Urothelium cell line (cell line): Measurements from ENCODE around the gene FAT3.

Experiments
- DNase-seq: peaks from one replicate; pipeline ENCODE4 v3.0.0; 2011; ENCODE audit warnings: low spot score, mixed read lengths
- FAIRE-seq: peaks from 2 replicates; lab custom pipeline; 2011; peaks lifted over from hg19 to GRCh38; lab: Jason Lieb, UNC

The FAT3 gene

GRCh38 chr11:92224407-92225124 is at the start of gene FAT3:
Gene FAT3, plus strand, starts transcription at chr11:92224818. Its CDS starts 127,295 bp downstream, at chr11:92352113.
- FAIRE-seq, result no peak
- peak; percentile 56 for DNase-seq

DNA sequence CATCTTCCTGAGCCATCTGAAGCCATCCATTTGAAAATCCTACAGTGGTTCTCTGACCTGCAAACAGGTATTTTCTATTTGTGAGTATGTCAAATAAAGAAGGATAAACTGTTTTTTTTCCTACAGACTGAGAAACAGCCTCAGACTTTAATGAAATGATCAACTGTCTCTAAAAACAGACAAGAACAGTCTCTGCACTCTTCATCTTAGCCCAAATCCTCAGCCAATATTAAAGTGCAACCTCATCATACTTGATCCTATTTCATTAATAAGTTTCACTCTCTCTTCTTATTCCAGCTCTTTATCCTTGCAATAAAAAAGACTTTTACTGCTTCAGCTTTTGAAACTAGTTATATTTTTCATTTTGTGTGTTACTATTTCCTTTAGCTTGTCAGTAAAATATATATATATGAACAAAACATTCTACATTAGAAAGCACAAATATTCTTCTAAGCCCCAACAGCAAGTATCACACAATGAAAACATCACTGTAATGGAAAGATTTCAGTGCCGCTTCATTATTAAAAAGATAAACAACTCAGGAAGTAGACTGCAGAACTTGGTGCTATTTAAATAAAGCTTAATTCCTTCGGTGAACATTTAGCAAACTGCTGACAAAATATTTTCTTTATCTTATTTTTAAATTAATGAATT is 45.5 kb upstream of the FAT3 start:
- FAIRE-seq (no peak), DNase-seq (no peak)

DNA sequence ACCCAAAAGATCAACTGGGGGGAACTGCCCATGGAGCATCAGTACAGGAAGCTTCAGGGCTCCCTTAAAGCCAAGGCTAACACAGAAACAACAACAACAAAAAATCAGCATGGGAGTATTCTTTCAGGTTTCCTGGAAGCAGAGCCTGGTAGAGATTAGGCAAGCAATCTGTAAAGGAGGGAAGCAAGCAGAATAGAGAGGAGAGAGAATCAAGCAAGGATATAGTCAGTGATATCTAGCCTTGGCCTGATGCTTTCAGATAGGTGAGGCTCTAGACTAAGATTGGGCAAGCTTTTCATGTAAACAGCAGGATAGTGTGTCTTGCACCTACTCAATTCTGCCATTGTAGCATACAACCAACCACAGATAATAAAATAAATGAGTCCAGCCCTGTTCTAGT is 44.4 kb upstream of the FAT3 start:
- no peak for FAIRE-seq

GRCh38 chr11:92180664-92181251 is 43.9 kb upstream of the FAT3 start:
- DNase-seq (no peak), FAIRE-seq (no peak)

More for the DNA sequence above, 44.4 kb upstream of the FAT3 start:
- no peak for DNase-seq

DNA sequence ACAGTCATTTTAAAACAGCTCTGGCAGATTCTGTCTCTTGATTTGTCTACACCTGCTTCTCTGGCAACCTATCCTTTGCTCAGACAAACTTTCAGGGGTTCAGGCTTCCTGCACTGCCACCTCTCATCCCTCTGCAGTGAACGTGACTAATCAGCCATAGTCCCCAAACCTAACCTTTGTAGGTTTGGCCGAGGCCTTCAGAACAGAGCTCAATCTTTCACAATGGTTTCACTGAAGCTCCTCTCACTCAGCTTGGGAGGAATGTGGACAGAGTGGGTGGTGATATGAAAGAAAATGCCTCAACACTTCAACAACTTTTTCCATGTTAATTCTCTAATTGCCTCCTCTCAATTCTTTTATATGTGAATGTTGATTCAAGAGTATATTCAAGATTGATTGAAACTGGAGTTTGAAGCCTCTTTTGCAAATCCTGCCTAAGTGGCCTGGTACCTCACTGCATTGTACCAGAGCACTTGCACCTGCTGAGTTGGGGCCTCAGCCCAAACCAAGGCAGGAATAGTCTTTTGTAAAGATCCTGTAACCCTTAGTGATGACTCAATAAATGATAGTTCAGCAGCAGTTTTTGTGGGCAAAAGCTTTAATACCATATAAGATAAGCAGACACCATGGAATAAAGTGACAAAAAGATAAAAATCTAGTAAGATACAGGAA is 33.9 kb upstream of the FAT3 start:
- no peak for FAIRE-seq
- DNase-seq, result no peak

DNA sequence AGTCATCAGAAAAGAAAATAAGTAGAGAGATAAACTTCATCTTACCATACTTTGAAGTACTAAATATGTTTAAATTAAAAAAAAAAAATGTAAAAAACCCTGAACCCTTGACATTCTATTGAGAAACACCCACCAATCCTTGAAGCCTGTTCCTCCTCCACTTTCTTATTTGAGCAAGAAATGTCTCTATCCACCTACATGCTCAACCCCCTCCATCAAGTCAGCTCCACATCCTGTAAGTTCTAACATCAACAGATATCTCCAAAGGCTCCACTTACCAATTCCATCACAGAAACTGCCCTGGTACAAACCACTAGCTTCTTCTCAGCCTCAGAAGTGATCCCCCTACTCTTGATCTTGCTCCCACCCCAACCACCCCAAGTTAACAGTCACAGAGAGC is 32.5 kb upstream of the FAT3 start:
- FAIRE-seq, result no peak
- no peak for DNase-seq

GRCh38 chr11:92198268-92198667 is 26.4 kb upstream of the FAT3 start:
- DNase-seq, result no peak
- no peak for FAIRE-seq

GRCh38 chr11:92199991-92200390 is 24.6 kb upstream of the FAT3 start:
- FAIRE-seq, result no peak
- DNase-seq, result no peak

DNA sequence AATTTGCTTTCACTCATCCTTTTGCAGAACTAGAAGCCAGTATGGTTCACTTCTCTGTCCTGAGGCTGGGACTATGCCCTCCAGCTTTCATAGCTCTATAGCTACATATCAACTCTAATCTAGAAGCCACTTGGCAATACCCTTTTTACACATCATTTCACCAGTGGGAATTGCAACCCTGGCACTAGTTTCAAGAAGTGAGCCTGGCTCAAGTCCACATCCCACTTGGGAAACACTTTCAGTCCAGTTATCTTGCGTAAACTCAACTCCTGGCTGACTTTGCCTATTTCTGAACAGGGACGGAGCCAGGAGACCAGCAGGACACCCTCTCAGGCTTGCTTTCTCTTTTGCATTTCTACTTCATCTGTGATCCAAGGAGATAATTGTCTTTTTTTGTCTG is 19.9 kb upstream of the FAT3 start:
- DNase-seq (no peak), FAIRE-seq (no peak)

DNA sequence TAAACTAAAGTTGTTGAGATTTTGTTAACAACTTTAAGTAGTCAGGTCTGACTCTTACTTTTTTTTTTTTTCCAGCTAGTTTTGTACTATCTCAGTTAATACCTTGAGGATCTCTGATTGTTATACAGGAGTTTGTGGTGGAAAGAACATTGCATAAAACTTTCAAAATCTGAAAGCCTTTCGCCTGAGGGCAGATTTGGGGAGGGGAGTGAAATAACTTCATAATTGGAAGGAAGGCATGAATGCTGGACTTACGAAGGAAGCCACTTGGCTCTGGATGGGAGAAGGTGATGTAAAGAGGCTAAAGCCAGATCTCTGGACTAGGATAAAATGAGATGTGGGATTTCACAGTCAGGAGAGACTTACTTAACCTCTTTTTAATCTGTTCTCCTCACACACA is 18.2 kb upstream of the FAT3 start:
- DNase-seq (no peak), FAIRE-seq (no peak)

DNA sequence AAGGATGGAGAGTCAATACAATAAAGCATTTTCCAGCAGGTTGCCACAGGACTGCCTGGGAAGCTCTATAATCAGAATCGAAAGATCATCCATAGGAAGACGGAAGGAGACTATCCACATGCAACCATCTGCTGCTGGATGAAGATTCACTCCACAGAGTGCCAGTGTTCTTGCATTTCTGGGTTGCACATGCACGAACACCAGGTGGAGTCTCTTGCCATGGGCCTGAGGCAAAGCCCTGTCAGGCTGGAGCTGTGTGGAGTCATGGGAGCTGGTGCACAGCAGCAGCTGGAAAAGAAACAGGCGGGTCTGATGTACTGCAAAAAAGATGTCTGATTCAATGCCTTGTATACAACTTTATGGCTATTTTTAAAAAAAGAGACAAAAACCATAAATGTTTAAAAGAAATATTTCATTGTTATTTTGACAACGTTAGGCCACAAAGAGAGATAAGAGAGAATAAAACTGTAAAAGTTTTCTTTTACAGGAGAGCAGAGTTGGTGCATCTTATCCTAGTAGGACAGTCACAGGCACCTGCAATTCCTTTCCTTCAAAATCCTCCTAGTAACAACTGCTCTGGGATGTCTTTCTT is 12.9 kb upstream of the FAT3 start:
- FAIRE-seq (no peak), DNase-seq (no peak)

- no peak for FAIRE-seq
These were observed 12.1 kb upstream of the FAT3 start for GRCh38 chr11:92212530-92212929.

GRCh38 chr11:92216789-92217188 is 7.8 kb upstream of the FAT3 start:
- DNase-seq, result no peak
- FAIRE-seq, result no peak

More at GRCh38 chr11:92212530-92212929, 12.1 kb upstream of the FAT3 start:
- DNase-seq, result no peak

DNA sequence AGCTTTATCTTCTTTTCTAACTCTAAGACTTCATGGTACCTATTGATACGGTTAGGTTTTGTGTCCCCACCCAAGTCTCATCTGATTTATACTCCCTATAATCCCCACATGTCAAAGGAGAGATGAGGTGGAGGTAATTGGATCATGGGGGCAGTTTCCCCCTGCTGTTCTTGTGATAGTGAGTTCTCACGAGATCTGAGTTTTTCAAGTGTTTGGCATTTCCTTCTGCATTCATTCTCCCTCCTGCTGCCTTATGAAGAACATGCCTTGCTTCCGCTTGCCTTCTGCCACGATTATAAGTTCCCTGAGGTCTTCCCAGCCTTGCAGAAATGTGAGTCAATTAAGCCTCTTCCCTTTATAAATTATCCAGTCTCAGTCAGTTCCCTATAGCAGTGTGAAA is 5.1 kb upstream of the FAT3 start:
- FAIRE-seq (no peak), DNase-seq (no peak)

GRCh38 chr11:92222701-92223100 is 1.9 kb upstream of the FAT3 start:
- FAIRE-seq, result no peak
- DNase-seq, result no peak

- DNase-seq, result no peak
- FAIRE-seq, result no peak
These were observed 588 bp upstream of the FAT3 start for GRCh38 chr11:92224054-92224406.

- no peak for DNase-seq
- no peak for FAIRE-seq
These were observed 528 bp downstream of the FAT3 start for GRCh38 chr11:92225125-92225567.

DNA sequence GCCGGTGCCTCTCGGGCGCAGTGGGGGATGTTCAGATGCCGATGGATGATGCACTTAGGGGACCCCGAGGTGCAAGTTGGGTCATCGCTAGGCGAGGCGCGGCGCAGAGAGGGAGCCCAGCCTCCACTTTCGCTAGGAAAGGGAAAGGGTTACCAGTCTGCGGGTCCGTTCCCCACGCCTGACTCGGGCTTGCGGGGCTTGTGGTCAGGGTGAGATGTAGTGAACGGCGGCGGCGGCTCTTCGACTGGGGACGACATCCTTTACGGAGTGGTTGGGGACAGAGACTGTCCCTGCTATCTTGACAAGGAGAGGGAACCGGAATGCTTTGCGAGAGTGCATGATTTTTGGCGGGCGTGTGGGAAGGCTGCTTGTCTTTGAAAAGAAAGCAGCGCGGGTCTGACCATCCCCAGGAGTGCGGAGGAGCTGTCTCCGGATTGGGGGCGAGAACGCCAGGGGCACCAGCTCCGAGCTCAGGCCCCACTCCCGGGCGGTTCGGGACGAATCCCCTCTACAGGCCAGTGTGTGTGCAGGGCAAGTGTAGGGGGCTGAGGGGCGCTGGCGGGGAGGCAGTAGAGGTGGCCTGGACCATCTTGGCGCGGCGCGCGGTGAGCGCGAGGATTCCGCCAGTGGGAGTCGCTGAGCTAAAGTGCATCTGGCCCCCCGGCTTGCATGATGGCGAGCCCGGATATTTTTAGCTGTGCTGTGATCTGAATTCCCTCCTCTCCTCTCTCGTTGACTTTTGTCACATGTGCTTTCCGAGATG is 1.1 kb downstream of the FAT3 start:
- DNase-seq, result no peak
- FAIRE-seq, result no peak

- FAIRE-seq (no peak), DNase-seq (peak; percentile 17)
These were observed 2.0 kb downstream of the FAT3 start for GRCh38 chr11:92226331-92227229.
